GM19193 (cell line): ENCODE results near the gene FAM89B.

ENCODE experiments used
- POLR2A ChIP-seq: IDR thresholded peaks from 4 replicates; pipeline ENCODE4 v1.6.1; 2011; ENCODE audit not compliant: insufficient read depth, insufficient read length; ENCODE audit errors: extremely low read depth

The FAM89B gene

GRCh38 chr11:65538232-65538914 is 34.0 kb upstream of the FAM89B start:
- no peak for TF ChIP-seq POLR2A

DNA sequence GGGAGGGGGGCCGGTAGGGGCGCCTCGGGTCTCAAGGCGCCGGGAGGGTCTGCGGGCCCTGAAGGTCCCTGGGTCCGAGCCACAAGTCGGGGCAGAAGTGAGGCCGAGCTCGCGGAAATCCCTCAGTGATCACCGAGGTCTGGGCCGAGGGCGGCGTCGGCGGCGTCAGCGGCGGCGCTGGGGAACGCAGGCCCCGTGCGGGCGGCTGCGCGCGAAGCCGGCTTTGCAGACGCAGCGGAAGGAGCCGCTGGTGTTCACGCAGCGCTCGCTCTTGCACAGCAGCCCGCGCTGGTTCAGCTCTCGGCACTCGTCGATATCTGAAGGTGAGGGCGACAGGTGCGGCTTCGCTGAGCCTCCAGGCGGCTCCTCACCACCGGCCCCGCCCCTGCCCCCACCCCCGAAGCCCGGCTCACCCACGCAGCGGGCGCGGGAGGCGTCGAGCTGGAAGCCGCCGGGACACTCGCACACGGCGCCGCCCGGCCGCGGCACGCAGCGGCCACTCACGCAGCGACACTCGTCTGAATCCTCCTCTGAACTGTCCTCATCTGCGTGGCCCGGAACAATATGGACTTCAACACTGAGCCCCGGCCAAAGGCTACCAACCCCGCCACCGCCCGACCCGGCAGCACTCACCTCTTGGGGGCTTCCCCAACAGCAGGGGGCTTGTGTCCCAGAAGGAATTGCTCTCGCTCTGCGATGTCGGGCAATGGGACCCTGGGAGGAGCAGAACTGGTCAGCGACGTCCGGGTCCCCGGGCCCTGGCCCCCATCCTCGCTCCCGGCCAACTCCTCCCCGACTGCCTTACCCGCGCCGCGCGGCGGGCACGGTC is 33.2 kb upstream of the FAM89B start:
- no peak for TF ChIP-seq POLR2A

DNA sequence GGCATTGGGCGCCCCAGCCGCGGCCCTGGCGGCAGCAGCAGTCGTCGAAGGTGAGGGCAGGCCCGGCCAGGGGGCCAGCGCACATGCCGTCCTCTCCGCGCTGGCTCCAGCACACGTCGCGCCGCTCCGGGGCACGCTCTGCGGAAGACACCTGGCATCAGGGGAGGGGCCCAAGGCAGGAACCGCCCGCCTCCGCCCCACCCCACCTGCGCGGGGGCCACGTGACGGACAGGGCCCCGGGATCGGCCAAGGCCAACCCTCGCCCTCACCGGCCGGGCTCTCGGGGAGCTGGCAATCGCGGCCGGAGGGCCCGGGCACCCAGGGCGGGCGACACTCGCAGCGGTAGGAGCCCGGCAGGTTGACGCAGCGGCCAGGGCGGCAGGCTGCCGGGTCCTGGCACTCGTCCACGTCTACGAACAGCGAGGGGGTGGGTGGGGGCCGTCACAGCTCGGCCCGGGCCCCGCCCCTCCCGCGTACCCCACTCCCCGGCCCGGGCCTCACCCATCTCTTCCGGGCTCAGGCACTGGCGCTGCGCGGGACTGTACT is 32.5 kb upstream of the FAM89B start:
- TF ChIP-seq POLR2A = no peak

GRCh38 chr11:65540290-65541092 is 31.8 kb upstream of the FAM89B start:
- TF ChIP-seq POLR2A = peak; percentile 52

- no peak for TF ChIP-seq POLR2A
Measured at GRCh38 chr11:65541093-65541982, 31.0 kb upstream of the FAM89B start.

DNA sequence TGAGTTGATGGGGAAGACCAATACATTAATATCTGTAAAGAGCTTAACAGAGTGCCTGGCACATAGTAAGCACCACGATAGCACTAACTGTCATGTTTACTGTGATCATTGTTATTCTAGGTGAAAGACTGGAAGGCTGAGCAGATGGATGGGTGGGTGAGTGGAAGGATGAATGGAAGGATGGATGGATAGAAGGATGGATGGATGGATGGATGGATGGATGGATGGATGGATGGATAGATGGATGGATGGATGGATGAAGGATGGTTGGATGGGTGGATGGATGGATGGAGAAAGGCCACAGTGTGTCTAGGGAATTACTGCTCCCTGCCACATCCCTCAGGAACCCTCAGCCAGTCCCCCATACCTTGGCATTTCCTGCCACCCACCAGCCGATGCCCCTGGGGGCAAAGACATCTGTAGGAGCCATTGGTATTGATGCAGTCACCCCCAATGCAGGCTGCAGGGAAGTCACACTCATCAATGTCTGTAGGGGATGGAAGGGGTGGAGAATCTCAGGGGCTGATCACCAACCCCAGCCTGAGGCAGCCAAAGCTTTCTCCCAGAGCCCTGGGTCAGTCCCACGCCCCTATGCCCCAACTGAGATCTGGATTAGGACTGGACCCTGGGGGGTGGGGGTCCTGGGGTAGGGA is 29.5 kb upstream of the FAM89B start:
- TF ChIP-seq POLR2A = no peak

GRCh38 chr11:65545853-65546216 is 26.5 kb upstream of the FAM89B start:
- TF ChIP-seq POLR2A = no peak

DNA sequence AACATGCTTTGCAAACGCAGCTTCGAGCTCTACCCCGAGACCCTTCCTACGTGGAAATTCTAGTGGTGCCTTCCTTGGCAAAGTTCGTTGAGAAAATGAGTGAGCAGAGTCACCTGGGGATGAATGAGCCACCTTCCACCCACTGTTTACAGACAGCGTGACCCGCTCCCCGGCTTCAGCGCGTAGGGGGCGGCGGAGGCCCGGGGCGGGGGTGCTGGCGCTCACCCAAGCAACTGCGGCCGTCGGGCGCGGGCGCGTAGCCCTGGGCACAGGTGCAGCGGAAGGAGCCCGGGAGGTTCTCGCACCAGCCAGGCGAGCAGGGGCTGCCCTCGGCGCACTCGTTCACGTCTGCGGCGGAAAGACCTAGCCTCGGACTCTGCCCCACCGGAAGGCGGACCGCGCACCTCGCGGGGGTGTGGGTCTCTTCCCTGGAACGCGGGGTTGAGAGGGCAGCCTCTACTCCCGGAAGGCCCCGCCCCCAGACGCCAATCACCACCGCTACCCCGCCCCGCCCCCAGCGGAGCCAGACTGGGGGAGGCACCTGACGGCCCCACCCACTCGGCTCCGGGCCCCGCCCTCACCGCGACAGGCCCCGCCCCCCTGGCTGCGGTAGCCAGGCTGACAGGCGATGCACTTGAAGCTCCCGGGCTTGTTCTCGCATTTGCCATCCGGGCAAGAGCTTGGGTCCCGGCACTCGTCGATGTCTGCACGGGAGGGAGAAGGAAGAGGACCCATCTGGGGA is 25.9 kb upstream of the FAM89B start:
- TF ChIP-seq POLR2A = peak; percentile 36

DNA sequence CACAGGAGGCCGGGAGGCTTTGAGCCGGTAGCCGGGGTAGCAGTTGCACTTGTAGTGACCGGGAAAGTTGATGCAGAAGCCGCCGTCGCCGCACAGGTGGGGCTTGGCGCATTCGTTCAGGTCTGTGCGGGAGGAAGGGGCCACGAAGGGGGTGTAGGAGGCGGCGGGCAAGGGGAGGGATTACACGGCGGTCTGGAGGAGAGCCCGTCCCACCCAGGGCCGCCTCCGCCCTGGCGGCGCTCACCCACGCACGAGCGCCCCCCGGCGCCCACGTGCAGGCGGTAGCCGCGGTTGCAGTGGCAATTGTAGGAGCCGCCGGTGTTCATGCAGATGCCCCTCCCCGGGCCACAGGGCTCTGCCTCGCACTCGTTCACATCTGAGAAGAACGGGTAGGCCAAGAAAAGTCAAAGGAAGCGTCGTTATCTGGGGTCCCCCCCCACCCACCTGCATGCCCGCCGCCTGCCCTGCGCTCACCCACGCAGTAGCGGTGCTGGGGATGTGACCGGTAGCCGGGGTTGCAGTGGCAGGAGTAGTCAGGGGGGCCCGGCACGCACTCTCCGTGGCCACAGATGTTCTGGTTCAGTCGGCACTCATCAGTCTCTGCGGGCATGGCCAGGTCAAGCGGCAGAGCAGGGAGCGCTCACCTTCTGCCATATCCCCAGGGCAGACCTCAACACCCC is 24.8 kb upstream of the FAM89B start:
- TF ChIP-seq POLR2A = no peak

GRCh38 chr11:65548395-65548794 is 23.9 kb upstream of the FAM89B start:
- TF ChIP-seq POLR2A = no peak

- no peak for TF ChIP-seq POLR2A
Measured at GRCh38 chr11:65549096-65549495, 23.2 kb upstream of the FAM89B start.

DNA sequence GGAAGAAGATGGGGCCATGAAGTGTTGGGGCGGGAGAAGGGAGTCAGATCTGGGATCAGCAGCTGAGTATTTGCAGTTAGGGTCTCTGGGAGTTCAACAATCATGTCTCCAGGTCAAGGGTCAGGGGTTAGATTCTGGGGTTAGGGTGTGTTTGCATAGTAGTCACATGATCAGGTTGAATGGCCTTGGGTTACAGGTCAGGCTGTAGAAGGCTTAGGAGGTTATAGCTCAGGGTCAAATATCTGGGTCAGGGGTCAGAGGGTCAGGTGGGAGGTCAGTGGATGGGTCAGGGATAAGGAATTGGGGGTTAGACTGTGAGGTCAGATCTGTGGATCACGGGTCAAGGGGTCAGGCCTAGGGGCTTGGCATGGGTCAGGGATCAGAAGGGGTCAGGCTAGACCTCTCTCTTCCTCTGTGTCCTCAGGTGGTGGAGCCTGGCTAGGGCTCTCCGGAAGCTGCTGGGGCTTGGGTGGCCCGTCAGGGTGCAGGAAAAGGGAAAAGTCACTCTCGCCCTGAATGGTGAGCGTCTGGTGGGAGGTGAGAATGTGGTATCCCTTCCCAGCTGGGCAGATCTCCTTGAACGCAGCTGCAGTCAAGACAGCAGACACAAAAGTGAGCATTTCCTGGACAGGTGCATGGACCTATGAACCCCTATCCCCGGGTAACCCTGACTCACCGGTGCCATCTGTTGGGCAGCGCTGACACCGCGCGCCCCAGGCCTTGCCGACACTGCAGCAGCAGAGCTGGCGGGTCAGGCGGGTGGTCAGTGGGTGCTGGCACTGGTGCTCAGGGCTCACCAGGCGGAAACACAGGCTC is 20.6 kb upstream of the FAM89B start:
- TF ChIP-seq POLR2A = peak; percentile 23
